IPS-20b (cell line): Measurements from ENCODE around the gene CKAP5.
"Not testable (repeated sequence)": the region's sequence is repeated elsewhere in the genome, so short reads cannot be mapped to it uniquely, and the experiment has no call there.

Experiments
- H3K27ac ChIP-seq: one replicate; pipeline ENCODE4 v1.5.1; 2013; ENCODE audit warnings: low read length
- H3K27me3 ChIP-seq: 2 replicates; pipeline ENCODE4 v1.6.1; 2013; ENCODE audit warnings: mild to moderate bottlenecking, low read length, inconsistent platforms; ENCODE audit not compliant: insufficient read depth
- H3K36me3 ChIP-seq: 2 replicates; pipeline ENCODE4 v1.6.1; 2013; ENCODE audit warnings: low read depth, mild to moderate bottlenecking, inconsistent platforms, low read length, moderate library complexity; ENCODE audit not compliant: insufficient read depth
- H3K4me1 ChIP-seq: 2 replicates; pipeline ENCODE4 v1.6.1; 2013; ENCODE audit warnings: mild to moderate bottlenecking, control low read depth, inconsistent platforms, low read length, moderate library complexity; ENCODE audit not compliant: insufficient read depth
- H3K4me3 ChIP-seq: 2 replicates; pipeline ENCODE4 v1.5.1; 2013; ENCODE audit warnings: mild to moderate bottlenecking, low read length, inconsistent platforms
- H3K9ac ChIP-seq: 2 replicates; pipeline ENCODE4 v1.6.1; 2013; ENCODE audit warnings: low read depth, mild to moderate bottlenecking, inconsistent platforms, low read length, moderate library complexity
- H3K9me3 ChIP-seq: 2 replicates; pipeline ENCODE4 v1.6.1; 2013; ENCODE audit warnings: mild to moderate bottlenecking, low read depth, low read length, inconsistent platforms; ENCODE audit not compliant: insufficient read depth

Gene CKAP5

DNA sequence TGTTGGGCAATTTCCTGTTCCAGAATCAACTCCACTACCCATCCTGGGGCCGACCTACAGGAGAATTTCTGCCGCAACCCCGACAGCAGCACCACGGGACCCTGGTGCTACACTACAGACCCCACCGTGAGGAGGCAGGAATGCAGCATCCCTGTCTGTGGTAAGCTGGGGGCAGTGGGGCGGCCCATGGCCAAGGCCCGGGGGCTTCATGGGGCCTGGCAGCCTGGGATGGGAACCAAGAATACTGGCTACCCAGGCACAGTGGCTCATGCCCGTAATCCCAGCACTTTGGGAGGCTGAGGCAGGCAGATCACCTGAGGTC, 122.8 kb downstream of the CKAP5 start:
- no peaks in the 10 kb centered on the region for H3K27me3 ChIP-seq
- no peaks in the 10 kb centered on the region for H3K9me3 ChIP-seq
- H3K4me3 ChIP-seq, result no peak overlapping the region
- peaks cover 2% of the 10 kb centered on the region; the same call in 1 of the 2 replicates for H3K4me1 ChIP-seq
- no peak overlapping the region for H3K9ac ChIP-seq
- H3K27ac ChIP-seq, result no peak overlapping the region
- no peaks in the 10 kb centered on the region for H3K36me3 ChIP-seq

DNA sequence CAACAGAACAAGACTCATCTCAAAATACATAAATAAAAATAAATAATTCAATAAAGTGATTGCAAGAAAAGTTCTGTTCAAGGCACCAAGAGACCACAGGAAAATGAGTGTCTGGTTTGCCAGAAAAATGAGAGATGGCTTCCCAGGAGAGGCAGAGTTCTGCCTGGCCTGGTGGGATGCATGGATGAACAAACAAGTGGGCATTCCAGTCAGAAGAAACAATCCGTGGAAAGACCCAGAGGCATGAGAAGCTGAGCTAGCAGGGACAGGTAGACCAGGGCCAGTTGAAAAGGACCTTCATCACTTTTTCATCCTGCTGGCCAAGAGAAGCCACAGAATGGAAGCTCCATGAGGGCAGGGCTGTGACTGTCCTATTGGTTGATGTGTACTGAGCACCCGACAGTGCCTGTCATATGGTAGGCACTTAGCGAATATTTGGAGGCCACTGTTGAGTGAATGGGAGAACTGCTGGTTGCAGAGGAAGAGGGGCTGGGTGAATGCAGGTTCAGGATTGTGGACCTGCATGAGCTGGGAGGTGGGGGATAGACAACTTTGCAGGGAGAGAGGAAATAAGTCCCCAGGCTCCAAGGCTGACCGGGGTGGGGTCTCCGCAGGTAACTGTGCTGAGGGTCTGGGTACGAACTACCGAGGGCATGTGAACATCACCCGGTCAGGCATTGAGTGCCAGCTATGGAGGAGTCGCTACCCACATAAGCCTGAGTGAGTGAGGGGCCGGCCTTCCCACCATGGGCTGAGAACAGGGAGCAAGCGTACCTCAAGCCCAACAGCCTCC, 123.3 kb downstream of the CKAP5 start:
- no peak overlapping the region for H3K27ac ChIP-seq
- no peaks in the 10 kb centered on the region for H3K9me3 ChIP-seq
- no peak overlapping the region for H3K4me3 ChIP-seq
- no peak overlapping the region for H3K9ac ChIP-seq
- peaks cover 2% of the 10 kb centered on the region; the same call in 1 of the 2 replicates for H3K4me1 ChIP-seq
- H3K36me3 ChIP-seq, result no peaks in the 10 kb centered on the region
- H3K27me3 ChIP-seq, result no peaks in the 10 kb centered on the region

GRCh38 chr11:46721286-46721685, 124.8 kb downstream of the CKAP5 start:
- H3K9ac ChIP-seq, result no peak overlapping the region
- no peak overlapping the region for H3K27ac ChIP-seq
- no peaks in the 10 kb centered on the region for H3K9me3 ChIP-seq
- H3K4me3 ChIP-seq, result no peak overlapping the region
- no peaks in the 10 kb centered on the region for H3K36me3 ChIP-seq
- no peaks in the 10 kb centered on the region for H3K27me3 ChIP-seq
- H3K4me1 ChIP-seq, result peaks cover 2% of the 10 kb centered on the region; the same call in 1 of the 2 replicates

- Histone ChIP-seq H3K9ac (no peak overlapping the region), H3K27me3 (no peaks in the 10 kb centered on the region), H3K36me3 (no peaks in the 10 kb centered on the region), H3K4me3 (no peak overlapping the region), H3K27ac (no peak overlapping the region), H3K9me3 (no peaks in the 10 kb centered on the region), H3K4me1 (peaks cover 2% of the 10 kb centered on the region; the same call in 1 of the 2 replicates)
Measured at GRCh38 chr11:46719543-46720218, 126.4 kb downstream of the CKAP5 start.

DNA sequence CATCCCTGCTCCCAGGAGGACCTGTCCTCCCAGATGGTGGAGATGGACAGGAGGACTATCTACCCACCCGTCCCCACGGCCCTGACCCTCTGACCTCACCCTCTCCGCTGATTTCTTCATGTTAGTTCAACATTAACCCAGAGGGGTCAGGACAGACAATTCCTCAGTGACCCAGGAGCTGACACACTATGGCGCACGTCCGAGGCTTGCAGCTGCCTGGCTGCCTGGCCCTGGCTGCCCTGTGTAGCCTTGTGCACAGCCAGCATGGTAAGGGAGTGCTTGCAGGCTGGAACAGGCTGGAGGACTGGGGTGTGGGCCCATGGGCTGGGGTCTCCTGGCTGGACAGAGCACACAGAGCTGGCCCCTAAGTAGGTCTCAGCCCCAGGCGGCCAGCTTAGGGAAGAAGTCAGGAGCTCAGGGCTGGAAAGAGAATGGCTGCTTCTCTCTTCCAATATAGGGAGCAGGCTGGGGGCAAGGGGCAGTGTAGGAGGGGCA, 127.0 kb downstream of the CKAP5 start, which contains the start of gene F2:
Gene F2 (plus strand): TSS at position 166 of the 495 bp plus-strand sequence. CDS start 23 bp downstream, at position 189.
- Histone ChIP-seq H3K36me3 (no peaks in the 10 kb centered on the region), H3K27ac (no peak within 1 kb of the TSS), H3K9me3 (no peaks in the 10 kb centered on the region), H3K27me3 (no peaks in the 10 kb centered on the region), H3K4me1 (peaks cover 2% of the 10 kb centered on the region; the same call in 1 of the 2 replicates), H3K9ac (no peak within 1 kb of the TSS), H3K4me3 (no peak within 1 kb of the TSS)

DNA sequence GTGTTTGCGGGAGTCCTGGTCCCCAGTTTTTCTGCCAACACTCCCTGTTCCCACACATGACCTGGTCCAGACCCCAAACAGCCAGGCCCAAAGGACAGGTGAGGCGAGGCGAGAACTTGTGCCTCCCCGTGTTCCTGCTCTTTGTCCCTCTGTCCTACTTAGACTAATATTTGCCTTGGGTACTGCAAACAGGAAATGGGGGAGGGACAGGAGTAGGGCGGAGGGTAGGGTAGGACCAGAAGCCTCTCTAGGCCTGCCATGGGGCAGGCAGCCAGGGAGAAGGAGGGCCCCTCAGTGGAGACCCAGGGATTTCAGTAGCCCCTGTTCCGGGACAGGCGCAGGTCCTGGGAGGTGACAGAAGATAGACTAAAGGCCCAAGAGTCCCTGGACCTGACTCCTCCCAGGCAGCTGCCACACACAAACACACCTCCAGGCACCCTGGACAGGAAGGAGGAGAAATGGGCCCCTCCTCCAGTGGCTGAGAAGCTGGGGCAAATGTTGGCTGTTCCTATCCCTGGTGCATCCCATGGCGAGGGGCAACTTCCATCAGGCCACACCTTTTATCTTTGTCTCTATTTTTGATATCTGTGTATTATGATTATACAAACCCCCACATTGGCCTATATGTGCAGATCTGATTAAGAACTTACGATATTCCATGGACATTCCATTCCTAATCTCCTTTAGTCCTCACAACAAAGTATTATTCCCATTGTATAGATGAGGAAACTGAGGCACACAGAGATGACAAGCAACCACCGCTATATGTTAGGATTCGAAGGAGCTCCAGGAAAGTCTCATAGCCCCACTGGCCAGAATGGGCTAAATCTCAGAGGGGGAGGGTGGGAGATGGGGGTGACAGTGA, 127.7 kb downstream of the CKAP5 start:
- Histone ChIP-seq H3K36me3 (no peaks in the 10 kb centered on the region), H3K4me3 (no peak overlapping the region), H3K27ac (no peak overlapping the region), H3K4me1 (no peaks in the 10 kb centered on the region), H3K9me3 (no peaks in the 10 kb centered on the region), H3K9ac (no peak overlapping the region), H3K27me3 (no peaks in the 10 kb centered on the region)

DNA sequence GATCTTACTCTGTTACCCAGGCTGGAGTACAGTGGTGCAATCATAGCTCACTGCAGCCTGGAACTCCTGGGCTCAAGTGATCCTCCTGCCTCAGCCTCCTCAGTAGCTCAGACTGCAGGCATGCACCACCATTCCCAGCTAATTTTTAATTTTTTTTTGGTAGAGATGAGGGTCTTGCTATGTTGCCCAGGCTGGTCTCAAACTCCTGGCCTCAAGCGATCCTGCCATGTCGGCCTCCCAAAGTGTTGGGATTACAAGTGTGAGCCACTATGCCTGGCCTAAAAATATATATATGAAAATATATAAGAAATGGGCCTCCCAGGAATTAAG, 128.3 kb downstream of the CKAP5 start:
- H3K9me3 ChIP-seq, H3K4me3 ChIP-seq, H3K27ac ChIP-seq, H3K4me1 ChIP-seq, H3K9ac ChIP-seq, H3K36me3 ChIP-seq, H3K27me3 ChIP-seq: not testable (repeated sequence)

GRCh38 chr11:46712874-46713576, 133.1 kb downstream of the CKAP5 start:
- no peak overlapping the region for H3K9ac ChIP-seq
- H3K36me3 ChIP-seq, result no peaks in the 10 kb centered on the region
- no peaks in the 10 kb centered on the region for H3K9me3 ChIP-seq
- H3K27ac ChIP-seq, result no peak overlapping the region
- no peak overlapping the region for H3K4me3 ChIP-seq
- H3K27me3 ChIP-seq, result no peaks in the 10 kb centered on the region
- H3K4me1 ChIP-seq, result no peaks in the 10 kb centered on the region

DNA sequence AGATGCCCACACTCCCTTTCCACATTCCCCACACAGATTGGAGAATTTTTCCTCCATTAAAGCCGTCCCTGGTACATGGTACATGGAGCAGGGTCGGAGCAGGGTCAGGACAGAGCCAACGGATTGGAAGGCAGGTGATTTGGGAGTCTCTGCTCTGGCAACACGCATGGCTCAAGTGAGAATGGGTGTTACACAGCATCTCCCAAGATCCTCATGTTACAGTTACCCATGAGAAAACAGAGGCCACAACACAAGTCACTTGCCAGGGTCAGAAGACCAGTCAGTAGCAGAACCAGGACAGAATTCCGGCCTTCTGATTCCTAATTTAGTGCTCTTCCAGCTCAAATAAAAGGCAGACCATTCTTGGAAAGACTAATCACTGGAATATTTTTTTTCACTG, 134.8 kb downstream of the CKAP5 start:
- Histone ChIP-seq H3K27ac (no peak overlapping the region), H3K27me3 (no peaks in the 10 kb centered on the region), H3K4me3 (no peak overlapping the region)

DNA sequence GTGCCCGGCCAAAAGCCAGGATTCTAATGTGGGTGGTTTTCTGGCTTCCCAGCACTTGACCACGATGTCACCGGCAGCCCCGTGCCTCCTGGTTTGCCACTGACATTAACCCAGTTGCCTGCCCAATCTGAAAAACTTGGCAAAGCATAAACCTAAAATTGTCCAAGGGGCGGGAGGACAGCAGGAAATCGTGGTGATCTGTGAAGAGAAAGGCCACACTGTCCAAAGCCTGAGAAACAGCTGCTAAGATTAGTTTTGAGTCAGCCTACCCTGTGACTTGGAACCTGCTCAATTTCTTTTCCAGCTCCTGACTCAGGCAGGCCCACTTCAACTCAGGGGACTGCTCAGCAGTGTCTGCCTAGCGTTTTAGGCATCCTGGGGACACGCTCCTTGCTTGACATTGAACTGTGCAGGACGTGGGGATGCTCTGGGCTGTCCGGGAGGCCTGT, 135.2 kb downstream of the CKAP5 start:
- Histone ChIP-seq H3K9ac (no peak overlapping the region), H3K4me3 (no peak overlapping the region), H3K4me1 (no peaks in the 10 kb centered on the region), H3K27ac (no peak overlapping the region), H3K27me3 (no peaks in the 10 kb centered on the region), H3K36me3 (peaks cover 16% of the 10 kb centered on the region), H3K9me3 (no peaks in the 10 kb centered on the region)

More for the DNA sequence above, 134.8 kb downstream of the CKAP5 start:
- H3K4me1 ChIP-seq, result no peaks in the 10 kb centered on the region
- no peaks in the 10 kb centered on the region for H3K9me3 ChIP-seq
- H3K9ac ChIP-seq, result no peak overlapping the region
- peaks cover 13% of the 10 kb centered on the region; the same call in 1 of the 2 replicates for H3K36me3 ChIP-seq

DNA sequence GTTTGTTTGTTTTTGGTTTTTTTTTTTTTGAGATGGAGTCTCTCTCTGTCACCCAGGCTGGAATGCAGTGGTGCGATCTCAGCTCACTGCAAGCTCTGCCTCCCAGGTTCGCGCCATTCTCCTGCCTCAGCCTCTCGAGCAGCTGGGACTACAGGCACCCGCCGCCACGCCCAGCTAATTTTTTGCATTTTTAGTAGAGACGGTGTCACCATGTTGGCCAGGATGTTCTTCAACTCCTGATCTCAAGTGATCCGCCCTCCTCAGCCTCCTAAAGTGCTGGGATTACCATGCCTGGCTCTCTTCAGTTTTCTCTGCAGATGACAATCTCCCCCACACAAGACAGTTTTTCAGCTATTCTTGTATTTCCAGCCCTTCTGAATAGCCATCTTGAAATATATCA, 136.7 kb downstream of the CKAP5 start:
- H3K4me1 ChIP-seq, H3K27ac ChIP-seq, H3K9me3 ChIP-seq, H3K9ac ChIP-seq, H3K27me3 ChIP-seq, H3K4me3 ChIP-seq: not testable (repeated sequence)
- peaks cover 31% of the 10 kb centered on the region for H3K36me3 ChIP-seq
